IMR-90 (cell line): ENCODE measurements around the gene DPP6. TPM values are rescaled to one million over a fixed set of nuclear protein-coding genes. Genes with fewer than 3 reads are reported as not detected.

Experiments used
- ATAC-seq: fragments of 200-7000 bp; cut with Tn5 transposase; 2 replicates; pipeline ENCODE4 v1.9.1; 2020; ENCODE audit warnings: low read depth, mild to moderate bottlenecking, moderate library complexity
- BruUV-seq: library from RNA; stranded (reverse); fragments of 400-500 nt; replicated peaks from 2 replicates; lab custom pipeline; 2021; lab: Mats Ljungman, UMichigan
- CTCF ChIA-PET: fragments of 300-600 bp; formaldehyde crosslinking; extraction: SDS; loops from one replicate; lab custom pipeline; 2021; ENCODE audit warnings: antibody characterized with exemption; lab: Yijun Ruan, JAX
- POLR2A ChIA-PET: fragments of 300-600 bp; sonication (Branson Sonifier 250); formaldehyde crosslinking; loops from one replicate; lab custom pipeline; 2022; ENCODE audit warnings: antibody characterized with exemption; ENCODE audit not compliant: unreplicated experiment; lab: Charles Lee
- DNase-seq: peaks from one replicate; pipeline ENCODE4 v3.0.0; 2013
- H2AFZ ChIP-seq: replicated peaks from 2 replicates; pipeline ENCODE3; 2013; ENCODE audit warnings: low read length, mild to moderate bottlenecking; ENCODE audit not compliant: poor library complexity
- H2AK5ac ChIP-seq: 2 replicates; pipeline ENCODE4 v1.6.1; 2013; ENCODE audit warnings: low read depth, low read length, inconsistent platforms
- H2AK9ac ChIP-seq: replicated peaks from 2 replicates; pipeline ENCODE3; 2013; ENCODE audit warnings: mild to moderate bottlenecking, low read depth, low read length, moderate library complexity; ENCODE audit not compliant: poor library complexity
- H2BK120ac ChIP-seq: 2 replicates; pipeline ENCODE4 v1.6.1; 2013; ENCODE audit warnings: low read depth, low read length, inconsistent platforms
- H2BK15ac ChIP-seq: 3 replicates; pipeline ENCODE4 v1.6.1; 2013; ENCODE audit warnings: low read depth, low read length, inconsistent platforms
- H2BK20ac ChIP-seq: 2 replicates; pipeline ENCODE4 v1.6.1; 2013; ENCODE audit warnings: low read depth, mild to moderate bottlenecking, inconsistent platforms, low read length, moderate library complexity
- H2BK5ac ChIP-seq: 2 replicates; pipeline ENCODE4 v1.6.1; 2013; ENCODE audit warnings: mild to moderate bottlenecking, low read depth, low read length, inconsistent platforms; ENCODE audit not compliant: poor library complexity, severe bottlenecking
- H3K14ac ChIP-seq: replicated peaks from 2 replicates; pipeline ENCODE4 v1.6.1; 2013; ENCODE audit warnings: low read depth, low read length, inconsistent platforms
- H3K18ac ChIP-seq: 2 replicates; pipeline ENCODE4 v1.6.1; 2013; ENCODE audit warnings: low read depth, low read length, control low read depth
- H3K23ac ChIP-seq: 2 replicates; pipeline ENCODE4 v1.6.1; 2013; ENCODE audit warnings: low read depth, low read length, inconsistent platforms
- H3K27ac ChIP-seq: 2 replicates; pipeline ENCODE4 v1.5.1; 2013; ENCODE audit warnings: mild to moderate bottlenecking, control low read depth, low read length; ENCODE audit not compliant: insufficient read depth
- H3K27me3 ChIP-seq: 2 replicates; pipeline ENCODE4 v1.6.1; 2013; ENCODE audit warnings: low read length; ENCODE audit not compliant: control insufficient read depth, insufficient read depth
- H3K36me3 ChIP-seq: 2 replicates; pipeline ENCODE4 v1.6.1; 2013; ENCODE audit warnings: low read length, mixed read lengths; ENCODE audit not compliant: control insufficient read depth, insufficient read depth
- H3K4ac ChIP-seq: 2 replicates; pipeline ENCODE4 v1.6.1; 2013; ENCODE audit warnings: low read depth, low read length, inconsistent platforms
- H3K4me1 ChIP-seq: 2 replicates; pipeline ENCODE4 v1.6.1; 2013; ENCODE audit warnings: low read length, mixed read lengths; ENCODE audit not compliant: control insufficient read depth, insufficient read depth
- H3K4me2 ChIP-seq: 2 replicates; pipeline ENCODE4 v1.6.1; 2013; ENCODE audit warnings: low read depth, mild to moderate bottlenecking, control low read depth, low read length, moderate library complexity
- H3K4me3 ChIP-seq: 2 replicates; pipeline ENCODE4 v1.5.1; 2013; ENCODE audit warnings: low read depth, mild to moderate bottlenecking, control low read depth, low read length, moderate library complexity; ENCODE audit not compliant: insufficient read depth
- H3K56ac ChIP-seq: 2 replicates; pipeline ENCODE4 v1.6.1; 2013; ENCODE audit warnings: low read length, inconsistent platforms; ENCODE audit not compliant: insufficient read depth; ENCODE audit errors: extremely low read depth
- H3K79me1 ChIP-seq, 2 experiments: 2 replicates each; pipeline ENCODE4 v1.6.1; 2013; ENCODE audit warnings: low read length in 2 of 2, inconsistent platforms in 1 of 2, low read depth in 1 of 2
- H3K9ac ChIP-seq: 2 replicates; pipeline ENCODE4 v1.6.1; 2013; ENCODE audit warnings: low read depth, low read length, control low read depth
- H3K9me1 ChIP-seq: 2 replicates; pipeline ENCODE4 v1.6.1; 2013; ENCODE audit warnings: low read length, inconsistent platforms; ENCODE audit not compliant: insufficient read depth
- H3K9me3 ChIP-seq: 2 replicates; pipeline ENCODE4 v1.6.1; 2013; ENCODE audit warnings: low read length; ENCODE audit not compliant: control insufficient read depth, insufficient read depth
- H4K20me1 ChIP-seq: 2 replicates; pipeline ENCODE4 v1.6.1; 2013; ENCODE audit warnings: low read length, inconsistent platforms; ENCODE audit not compliant: insufficient read depth
- H4K5ac ChIP-seq: 2 replicates; pipeline ENCODE4 v1.6.1; 2013; ENCODE audit warnings: mild to moderate bottlenecking, low read depth, low read length, control low read depth
- H4K8ac ChIP-seq, 2 experiments: 2 replicates each; pipeline ENCODE4 v1.6.1; 2013; ENCODE audit warnings: low read depth in 2 of 2, low read length in 2 of 2, control low read depth in 1 of 2, inconsistent platforms in 1 of 2
- H4K91ac ChIP-seq: 2 replicates; pipeline ENCODE4 v1.6.1; 2013; ENCODE audit warnings: low read depth, low read length, inconsistent platforms; ENCODE audit not compliant: insufficient read depth
- BHLHE40 ChIP-seq: fragments of 150-350 bp; IDR thresholded peaks from 2 replicates; pipeline ENCODE4 v1.6.1; 2016; ENCODE audit warnings: mild to moderate bottlenecking, low read depth, low read length
- CEBPB ChIP-seq: IDR thresholded peaks from 2 replicates; pipeline ENCODE4 v1.6.1; 2012; ENCODE audit warnings: low read depth, low read length, improper control_type of control experiment
- CHD1 ChIP-seq: IDR thresholded peaks from 2 replicates; pipeline ENCODE4 v1.6.1; 2012; ENCODE audit warnings: low read depth, low read length, improper control_type of control experiment
- CTCF ChIP-seq: conservative IDR thresholded peaks from 2 replicates; pipeline ENCODE4 v1.5.1; 2012; ENCODE audit warnings: mild to moderate bottlenecking, low read depth, low read length, improper control_type of control experiment
- ELK1 ChIP-seq: fragments of 150-350 bp; IDR thresholded peaks from 2 replicates; pipeline ENCODE4 v1.6.1; 2016; ENCODE audit warnings: low read depth, mild to moderate bottlenecking, low read length, moderate library complexity, borderline replicate concordance
- FOS ChIP-seq: fragments of 150-350 bp; IDR thresholded peaks from 2 replicates; pipeline ENCODE4 v1.6.1; 2016; ENCODE audit warnings: low read depth, low read length
- MAFK ChIP-seq: IDR thresholded peaks from 2 replicates; pipeline ENCODE4 v1.6.1; 2012; ENCODE audit warnings: low read depth, low read length, improper control_type of control experiment
- MAZ ChIP-seq: IDR thresholded peaks from 2 replicates; pipeline ENCODE4 v1.6.1; 2012; ENCODE audit warnings: low read depth, mild to moderate bottlenecking, low read length, improper control_type of control experiment, moderate library complexity, borderline replicate concordance
- MXI1 ChIP-seq: IDR thresholded peaks from 2 replicates; pipeline ENCODE4 v1.6.1; 2012; ENCODE audit warnings: low read depth, mild to moderate bottlenecking, low read length, moderate library complexity, borderline replicate concordance
- NFE2L2 ChIP-seq: fragments of 150-350 bp; IDR thresholded peaks from 2 replicates; pipeline ENCODE4 v1.6.1; 2016; ENCODE audit warnings: low read depth, mild to moderate bottlenecking, low read length
- POLR2A ChIP-seq: IDR thresholded peaks from 2 replicates; pipeline ENCODE4 v1.6.1; 2012; ENCODE audit warnings: mild to moderate bottlenecking, low read depth, low read length
- RAD21 ChIP-seq: IDR thresholded peaks from 2 replicates; pipeline ENCODE4 v1.6.1; 2012; ENCODE audit warnings: low read length, improper control_type of control experiment
- RCOR1 ChIP-seq: IDR thresholded peaks from 2 replicates; pipeline ENCODE4 v1.6.1; 2012; ENCODE audit warnings: mild to moderate bottlenecking, low read length, improper control_type of control experiment; ENCODE audit not compliant: insufficient replicate concordance
- RFX5 ChIP-seq: IDR thresholded peaks from 2 replicates; pipeline ENCODE4 v1.8.0; 2012; ENCODE audit warnings: low read depth, mild to moderate bottlenecking, low read length, moderate library complexity
- SMC3 ChIP-seq: fragments of 150-350 bp; IDR thresholded peaks from 2 replicates; pipeline ENCODE4 v1.6.1; 2016; ENCODE audit warnings: low read depth, mild to moderate bottlenecking, antibody characterized with exemption, low read length, moderate library complexity
- WGBS, 2 experiments: methylation state at CpG; one replicate each; pipeline versions ENCODE4 v1.1.5 to v1.1.7; 2013; ENCODE audit warnings: missing lambda C conversion rate in 2 of 2; ENCODE audit not compliant: insufficient read length in 1 of 2; ENCODE audit errors: extremely low coverage in 2 of 2; 5-methylcytosine and 5-hydroxymethylcytosine counted together
- dilution Hi-C: fragments of 300-500 bp; cut with HindIII; formaldehyde crosslinking; loops from one replicate; pipeline ENCODE4 v1.14.3; 2018; ENCODE audit warnings: low sequenced_read_pairs; ENCODE audit not compliant: unreplicated experiment
- in situ Hi-C: fragments of 300-500 bp; cut with MboI; formaldehyde crosslinking; loops from 3 replicates; pipeline ENCODE4 v1.14.3; 2019; ENCODE audit warnings: low sequenced_read_pairs, inconsistent platforms, mixed read lengths
- intact Hi-C: fragments of 100-400 bp; cut with micrococcal nuclease; formaldehyde crosslinking; loops from 2 replicates; pipeline ENCODE4 v1.10.0; 2022
- polyA plus RNA-seq, 3 experiments: library from polyadenylated mRNA; depleted of rRNA; stranded (reverse); fragments of >200 nt; gene quantifications; 2 replicates each; pipeline ENCODE4 v1.2.3, GENCODE V29; 2012; ENCODE audit warnings: low replicate concordance in 1 of 3
- total RNA-seq: library from RNA; depleted of rRNA; stranded (reverse); fragments of >200 nt; gene quantifications from 2 replicates; pipeline ENCODE4 v1.2.3, GENCODE V29; 2012
- TF ChIP-seq, protein P1 (sequence below): fragments of 150-350 bp; IDR thresholded peaks from 2 replicates; pipeline ENCODE4 v1.6.1; 2017; ENCODE audit warnings: mild to moderate bottlenecking, antibody characterized with exemption, low read length, low read depth

The DPP6 gene
- total and polyA plus RNA-seq, 2 of the 4 experiments (the other 2 are of a cell fraction) = not detected

DNA sequence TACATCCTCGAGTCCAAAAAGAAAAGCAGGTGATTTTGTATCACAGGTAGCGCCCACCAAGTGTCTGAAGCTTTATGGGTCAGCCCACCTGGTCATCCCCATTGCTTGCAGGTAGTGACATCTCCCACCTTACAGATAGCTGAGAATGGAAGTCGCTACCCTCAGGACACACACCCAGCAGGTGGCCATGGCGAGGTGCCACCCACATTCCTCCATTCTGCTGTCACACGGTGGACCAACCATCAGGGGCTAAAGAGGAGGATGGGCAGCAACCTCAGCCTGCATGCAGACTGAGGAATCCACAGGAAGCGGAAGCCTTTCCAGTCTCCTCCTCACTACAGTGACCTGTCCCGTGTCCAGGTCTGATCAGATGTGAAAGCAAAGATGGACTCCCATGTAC is 787.9 kb downstream of the DPP6 start:
- POLR2A ChIA-PET = no interaction called here
- Histone ChIP-seq H4K5ac (no peak overlapping the region), H2AFZ (no peak overlapping the region), H3K79me1 (no peaks in the 10 kb centered on the region), H3K56ac (no peak overlapping the region), H4K8ac (no peak overlapping the region), H2BK5ac (no peak overlapping the region), H4K91ac (no peak overlapping the region), H3K4me3 (no peak overlapping the region), H3K14ac (no peak overlapping the region), H3K4me2 (no peak overlapping the region), H3K18ac (no peak overlapping the region), H2BK15ac (no peak overlapping the region), H3K9me3 (peaks cover 41% of the 10 kb centered on the region), H3K36me3 (no peaks in the 10 kb centered on the region), H3K9me1 (no peaks in the 10 kb centered on the region), H3K4ac (no peak overlapping the region), H2BK120ac (no peak overlapping the region), H3K27me3 (no peaks in the 10 kb centered on the region), H2BK20ac (no peak overlapping the region), H3K27ac (no peak overlapping the region), H3K23ac (no peak overlapping the region), H2AK9ac (no peak overlapping the region), H4K20me1 (no peaks in the 10 kb centered on the region), H3K9ac (no peak overlapping the region), H3K4me1 (no peaks in the 10 kb centered on the region), H2AK5ac (no peak overlapping the region)
- dilution Hi-C loops = no loop called here
- ATAC-seq = no peak
- CTCF ChIA-PET = no interaction called here
- intact Hi-C loops = no loop called here
- no peak for DNase-seq
- TF ChIP-seq MAZ (no peak), BHLHE40 (no peak), SMC3 (no peak), CHD1 (no peak), FOS (no peak), CEBPB (no peak), ELK1 (no peak), NFE2L2 (no peak), MXI1 (no peak), CTCF (no peak), MAFK (no peak), RCOR1 (no peak), RFX5 (no peak), POLR2A (no peak), RAD21 (no peak)
- TF ChIP-seq, protein P1, sequence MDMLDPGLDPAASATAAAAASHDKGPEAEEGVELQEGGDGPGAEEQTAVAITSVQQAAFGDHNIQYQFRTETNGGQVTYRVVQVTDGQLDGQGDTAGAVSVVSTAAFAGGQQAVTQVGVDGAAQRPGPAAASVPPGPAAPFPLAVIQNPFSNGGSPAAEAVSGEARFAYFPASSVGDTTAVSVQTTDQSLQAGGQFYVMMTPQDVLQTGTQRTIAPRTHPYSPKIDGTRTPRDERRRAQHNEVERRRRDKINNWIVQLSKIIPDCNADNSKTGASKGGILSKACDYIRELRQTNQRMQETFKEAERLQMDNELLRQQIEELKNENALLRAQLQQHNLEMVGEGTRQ = no peak
- WGBS, 2 experiments = 20% methylated on average over 1 of the region's 7 CpGs; no CpG with 5 or more reads in 1 of the 2 experiments
- in situ Hi-C loops = no loop called here
- BruUV-seq = no TSS peak
